Measurements from ENCODE around the gene SARS2. TPM values are rescaled to one million over a fixed set of nuclear protein-coding genes. Genes with fewer than 3 reads are reported as not detected.
A peak's percentile ranks its signal among the peaks of the same experiment; 100 is the strongest.

The SARS2 gene
- total RNA-seq, 4 donors from 2014 or later, result 11.7 to 23.3 (median 20.0) TPM

GRCh38 chr19:38869836-38870607 is 60.5 kb downstream of the SARS2 start:
- peak overlapping the region; percentile 4 for H3K4me3 ChIP-seq (ENCODE audit: low read depth, poor library complexity, severe bottlenecking)
- TF ChIP-seq POLR2A (IDR thresholded peaks at IDR 0.05), result no peak
- TF ChIP-seq, protein P1, sequence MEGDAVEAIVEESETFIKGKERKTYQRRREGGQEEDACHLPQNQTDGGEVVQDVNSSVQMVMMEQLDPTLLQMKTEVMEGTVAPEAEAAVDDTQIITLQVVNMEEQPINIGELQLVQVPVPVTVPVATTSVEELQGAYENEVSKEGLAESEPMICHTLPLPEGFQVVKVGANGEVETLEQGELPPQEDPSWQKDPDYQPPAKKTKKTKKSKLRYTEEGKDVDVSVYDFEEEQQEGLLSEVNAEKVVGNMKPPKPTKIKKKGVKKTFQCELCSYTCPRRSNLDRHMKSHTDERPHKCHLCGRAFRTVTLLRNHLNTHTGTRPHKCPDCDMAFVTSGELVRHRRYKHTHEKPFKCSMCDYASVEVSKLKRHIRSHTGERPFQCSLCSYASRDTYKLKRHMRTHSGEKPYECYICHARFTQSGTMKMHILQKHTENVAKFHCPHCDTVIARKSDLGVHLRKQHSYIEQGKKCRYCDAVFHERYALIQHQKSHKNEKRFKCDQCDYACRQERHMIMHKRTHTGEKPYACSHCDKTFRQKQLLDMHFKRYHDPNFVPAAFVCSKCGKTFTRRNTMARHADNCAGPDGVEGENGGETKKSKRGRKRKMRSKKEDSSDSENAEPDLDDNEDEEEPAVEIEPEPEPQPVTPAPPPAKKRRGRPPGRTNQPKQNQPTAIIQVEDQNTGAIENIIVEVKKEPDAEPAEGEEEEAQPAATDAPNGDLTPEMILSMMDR (IDR thresholded peaks at IDR 0.05), result peak in 1 of 3 donors; percentile 41
- 25 to 30% methylated on average over 33 to 34 of the region's 62 CpGs for WGBS, 2 donors
- DNase-seq (ENCODE audit: low spot score in 2 of 2), result peak; percentile 71 to 96
- intact Hi-C loops (cut with DNase I; ENCODE audit: low total_unique reads), result no loop called here

DNA sequence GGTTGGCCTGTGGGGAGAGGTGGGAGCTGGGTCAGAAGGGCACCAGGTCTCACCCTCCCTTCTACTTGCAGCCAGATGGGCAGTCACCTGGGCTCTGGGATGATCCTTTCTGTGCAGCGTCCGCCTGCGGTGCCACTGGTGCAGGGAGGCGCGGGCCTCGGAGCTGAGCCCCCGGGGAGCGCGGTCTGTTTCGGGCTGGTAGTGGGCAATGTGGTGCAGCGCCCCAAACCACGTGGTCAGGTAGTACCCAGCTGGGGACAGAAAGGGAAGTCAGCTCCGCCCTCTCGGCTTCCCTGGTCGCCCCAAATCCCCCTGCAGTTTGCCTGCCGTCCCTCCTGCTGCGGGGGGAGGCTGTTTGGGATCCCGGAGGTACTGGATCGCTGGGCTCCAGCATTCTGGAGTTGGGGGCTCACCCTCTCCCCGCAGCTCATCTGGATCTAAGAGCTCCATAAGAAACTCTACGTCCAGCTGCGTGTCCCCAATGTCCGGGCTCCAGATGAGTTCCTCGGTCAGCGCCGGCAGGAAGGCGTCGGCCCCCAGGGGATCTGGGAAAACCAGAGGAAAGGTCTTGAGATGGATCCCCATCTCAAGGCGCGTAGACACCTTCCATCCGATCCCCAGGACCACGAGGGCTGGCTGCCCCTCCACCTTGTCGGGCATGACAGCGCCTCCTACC is 61.3 kb downstream of the SARS2 start:
- DNase-seq (ENCODE audit: low spot score in 2 of 2), result no peak
- TF ChIP-seq, protein P1 (IDR thresholded peaks at IDR 0.05), result no peak
- TF ChIP-seq POLR2A (IDR thresholded peaks at IDR 0.05), result no peak
- 13 to 34% methylated on average over 27 to 31 of the region's 34 CpGs for WGBS, 2 donors
- intact Hi-C loops (cut with DNase I; ENCODE audit: low total_unique reads), result no loop called here
- peak overlapping the region; percentile 4 for H3K4me3 ChIP-seq (ENCODE audit: low read depth, poor library complexity, severe bottlenecking)

DNA sequence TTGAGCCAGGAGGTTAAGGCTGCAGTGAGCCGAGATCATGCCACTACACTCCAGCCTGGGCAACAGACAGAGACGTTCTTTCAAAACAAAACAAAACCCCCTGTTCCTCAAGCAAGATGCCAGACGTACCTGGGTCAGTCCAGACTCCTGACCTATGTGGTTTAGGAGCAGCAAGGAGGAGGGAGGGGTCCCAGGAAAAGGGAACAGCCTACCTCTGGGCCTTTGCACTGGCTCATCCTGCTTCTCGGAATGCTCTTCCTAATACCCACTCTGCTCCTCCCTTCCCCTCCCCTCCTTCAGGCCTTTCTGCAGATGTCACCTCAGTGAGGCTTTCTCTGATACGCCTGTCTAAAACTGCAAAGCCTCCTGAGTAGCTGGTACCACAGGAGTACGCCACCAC is 62.0 kb downstream of the SARS2 start:
- intact Hi-C loops (cut with DNase I; ENCODE audit: low total_unique reads), result no loop called here
- no peak for DNase-seq (ENCODE audit: low spot score in 2 of 2)
- 90 to 94% methylated on average over 6 of the region's 6 CpGs for WGBS, 2 donors
- H3K4me3 ChIP-seq (ENCODE audit: low read depth, poor library complexity, severe bottlenecking), result no peak overlapping the region
- no peak for TF ChIP-seq POLR2A (IDR thresholded peaks at IDR 0.05)
- TF ChIP-seq, protein P1 (IDR thresholded peaks at IDR 0.05), result no peak

DNA sequence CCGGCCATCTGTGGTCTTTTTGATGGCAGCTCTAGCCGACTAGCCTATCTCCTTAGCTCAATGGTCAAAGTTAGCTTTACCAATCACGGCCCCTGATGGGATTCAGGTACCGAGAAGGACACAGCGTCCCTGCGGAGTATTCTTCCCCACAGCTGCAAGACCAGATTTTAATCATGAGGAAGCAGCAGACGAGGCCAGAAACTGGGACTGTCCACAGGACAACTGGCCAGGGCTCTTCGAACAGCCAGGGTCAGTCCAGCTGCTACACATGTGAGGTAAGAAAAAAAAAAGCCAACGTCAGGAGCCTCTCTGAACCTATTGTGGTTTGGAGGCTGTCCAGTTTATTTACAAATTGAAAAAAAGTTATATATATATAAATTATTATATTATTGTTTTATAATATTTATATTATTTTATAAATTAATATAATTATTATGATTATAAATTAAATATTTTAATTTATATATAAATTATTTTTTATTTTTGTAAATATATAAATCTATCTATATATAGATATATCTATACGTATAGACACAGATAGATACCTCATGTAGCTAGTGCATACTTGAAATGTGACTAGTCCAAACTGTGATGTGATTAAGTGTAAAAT is 63.3 kb downstream of the SARS2 start:
- TF ChIP-seq, protein P1 (IDR thresholded peaks at IDR 0.05), result no peak
- WGBS, 2 donors, result 92 to 94% methylated on average over 10 of the region's 10 CpGs
- intact Hi-C loops (cut with DNase I; ENCODE audit: low total_unique reads), result no loop called here
- no peak overlapping the region for H3K4me3 ChIP-seq (ENCODE audit: low read depth, poor library complexity, severe bottlenecking)
- no peak for DNase-seq (ENCODE audit: low spot score in 2 of 2)

Other genes starting within 250 kb of the SARS2 start
- gene CAPN12, start 186.3 kb downstream of the SARS2 start, total RNA-seq, result 10 to 100 TPM in 3 of 4 donors, 1 to 10 TPM in 1; 7.6 to 20.0 (median 12.9) TPM
- 1,000 to 10,000 TPM in 1 of 4 donors, 100 to 1,000 TPM in 2, 10 to 100 TPM in 1; 36.0 to 1,062 (median 348) TPM for gene LGALS7, start 157.2 kb downstream of the SARS2 start, total RNA-seq
- gene LGALS7B, start 141.6 kb downstream of the SARS2 start, total RNA-seq, result 1,000 to 10,000 TPM; 3,936 to 6,716 (median 4,891) TPM
- 1 to 10 TPM; 1.1 to 2.7 (median 1.9) TPM for gene LGALS4, start 117.8 kb downstream of the SARS2 start, total RNA-seq
- gene ECH1, start 99.0 kb downstream of the SARS2 start, total RNA-seq, result 100 to 1,000 TPM in 2 of 4 donors, 10 to 100 TPM in 2; 59.4 to 197 (median 109) TPM
- 100 to 1,000 TPM; 147 to 203 (median 177) TPM for gene HNRNPL, start 80.8 kb downstream of the SARS2 start, total RNA-seq
- 10 to 100 TPM in 3 of 4 donors, 1 to 10 TPM in 1; 5.5 to 14.0 (median 11.6) TPM for gene RINL, start 52.5 kb downstream of the SARS2 start, total RNA-seq
- 100 to 1,000 TPM in 2 of 4 donors, 10 to 100 TPM in 2; 84.6 to 119 (median 101) TPM for gene SIRT2, start 31.1 kb downstream of the SARS2 start, total RNA-seq
- 10 to 100 TPM; 26.9 to 51.2 (median 31.5) TPM for gene NFKBIB, start 30.8 kb downstream of the SARS2 start, total RNA-seq
- 1 to 10 TPM; 3.3 to 8.7 (median 3.4) TPM for gene CCER2, start 18.6 kb downstream of the SARS2 start, total RNA-seq
- gene MRPS12, start 181 bp upstream of the SARS2 start, total RNA-seq, result 10 to 100 TPM; 26.8 to 31.8 (median 30.0) TPM
- 10 to 100 TPM; 13.2 to 46.5 (median 34.3) TPM for gene FBXO17, start 45.0 kb upstream of the SARS2 start, total RNA-seq
- gene FBXO27, start 101.8 kb upstream of the SARS2 start, total RNA-seq, result 10 to 100 TPM; 25.0 to 33.3 (median 29.1) TPM
- gene ACP7, start 153.6 kb upstream of the SARS2 start, total RNA-seq, result 10 to 100 TPM; 20.8 to 46.5 (median 29.0) TPM
- gene PAK4, start 195.0 kb upstream of the SARS2 start, total RNA-seq, result 10 to 100 TPM; 30.9 to 65.7 (median 40.1) TPM